Gastrocnemius medialis (tissue), 4 donors: ENCODE data around the gene FAM124A. TPM values are rescaled to one million over a fixed set of nuclear protein-coding genes. Genes with fewer than 3 reads are reported as not detected.

Source experiments
- ATAC-seq, 2 donors: fragments of 150-250 bp; one replicate each; pipeline ENCODE4 v1.9.1; 2016
- DNase-seq, 2 donors: peaks; one replicate each; pipeline ENCODE4 v3.0.0-alpha.2; 2019
- H3K27ac ChIP-seq, 4 donors: fragments of 200-600 bp; sonication (generic); 1 replicate in 1 of 4; 2 replicates in 3 of 4; pipeline ENCODE4 v1.5.1; 2016 to 2018; ENCODE audit warnings: mild to moderate bottlenecking in 2 of 4, moderate library complexity in 1 of 4
- H3K27me3 ChIP-seq, 3 donors: fragments of 200-600 bp; sonication (generic) in 2 of 3; 1 replicate in 1 of 3; 2 replicates in 2 of 3; pipeline versions ENCODE4 v1.5.1 to v1.6.0; 2016 to 2019; ENCODE audit warnings: mild to moderate bottlenecking in 1 of 3, moderate library complexity in 1 of 3
- H3K36me3 ChIP-seq, 2 donors: fragments of 200-600 bp; sonication (generic) in 1 of 2; one replicate each; pipeline ENCODE4 v1.5.1; 2017 to 2018
- H3K4me1 ChIP-seq, 2 donors: fragments of 200-600 bp; sonication (generic) in 1 of 2; one replicate each; pipeline ENCODE4 v1.5.1; 2016 to 2017; ENCODE audit warnings: mild to moderate bottlenecking in 2 of 2
- H3K4me3 ChIP-seq, 4 donors: fragments of 200-600 bp; sonication (generic) in 3 of 4; 1 replicate in 1 of 4; 2 replicates in 3 of 4; pipeline ENCODE4 v1.5.1; 2016 to 2019; ENCODE audit warnings: mild to moderate bottlenecking in 2 of 4
- H3K9me3 ChIP-seq, 3 donors: fragments of 200-600 bp; sonication (generic) in 2 of 3; 1 replicate in 1 of 3; 2 replicates in 2 of 3; pipeline ENCODE4 v1.5.1; 2016 to 2019
- CTCF ChIP-seq, 5 experiments: fragments of 450-650 bp in 3 of 5; fragments of 200-600 bp in 2 of 5; sonication (generic) in 2 of 5; IDR thresholded peaks in 4 of 5; conservative IDR thresholded peaks in 1 of 5; 1 replicate in 4 of 5; 2 replicates in 1 of 5; pipeline ENCODE4 v1.5.1; 2016 to 2019; ENCODE audit warnings: antibody characterized with exemption in 5 of 5, mild to moderate bottlenecking in 3 of 5, moderate library complexity in 3 of 5
- POLR2A ChIP-seq, 2 donors: fragments of 450-650 bp; IDR thresholded peaks; one replicate each; pipeline ENCODE4 v1.6.1; 2017; ENCODE audit warnings: antibody characterized with exemption in 2 of 2, mild to moderate bottlenecking in 2 of 2, moderate library complexity in 2 of 2
- in situ Hi-C, 4 donors: fragments of 200-750 bp; cut with MboI; loops; one replicate each; pipeline versions ENCODE4 v1.15.0 to v1.8.0; 2017; ENCODE audit warnings: low sequenced_read_pairs in 4 of 4
- intact Hi-C: fragments of 100-400 bp; cut with DNase I; formaldehyde crosslinking; loops from one replicate; pipeline ENCODE4 v1.15.1; 2023; ENCODE audit warnings: low total_unique reads
- total RNA-seq, 4 donors: library from RNA; depleted of rRNA; stranded (reverse); fragments of >200 nt; gene quantifications; one replicate each; pipeline versions ENCODE4 v1.1.0 to v1.2.3, GENCODE V29; 2016

The FAM124A gene
- total RNA-seq, 4 donors from 2014 or later = 0.66 to 2.0 (median 0.81) TPM

DNA sequence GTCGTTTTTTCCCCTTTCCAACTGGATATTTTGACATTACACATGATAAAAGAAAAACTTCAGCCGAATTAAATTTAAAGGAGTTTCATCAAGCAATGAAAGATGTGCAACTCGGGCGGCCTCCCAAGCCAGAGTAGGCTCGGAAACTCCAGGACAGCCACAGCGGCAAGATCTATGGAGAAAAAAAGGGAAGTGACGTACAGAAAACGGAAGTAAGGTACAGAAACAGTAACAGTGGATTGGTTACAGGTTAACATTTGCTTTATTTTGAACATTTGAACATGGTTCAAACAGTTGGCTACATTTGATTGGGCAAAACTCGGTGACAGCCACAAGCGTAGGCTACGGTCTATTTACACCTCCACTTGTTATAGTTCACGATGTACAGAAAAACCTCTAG, 30.5 kb upstream of the FAM124A start:
- Histone ChIP-seq H3K27me3 (no peaks in the 10 kb centered on the region), H3K4me3 (no peak overlapping the region), H3K9me3 (no peaks in the 10 kb centered on the region), H3K36me3 (no peaks in the 10 kb centered on the region), H3K4me1 (no peaks in the 10 kb centered on the region), H3K27ac (no peak overlapping the region)
- DNase-seq = no peak
- intact Hi-C loops = no loop called here
- no peak for ATAC-seq
- TF ChIP-seq CTCF (IDR thresholded peaks at IDR 0.05 in 4 of 5, conservative IDR thresholded peaks at IDR 0.05 in 1 of 5) (no peak), POLR2A (IDR thresholded peaks at IDR 0.05) (no peak)
- in situ Hi-C loops = no loop called here

- intact Hi-C loops = no loop called here
- DNase-seq = no peak
Measured at GRCh38 chr13:51192348-51192747, 29.9 kb upstream of the FAM124A start.

DNA sequence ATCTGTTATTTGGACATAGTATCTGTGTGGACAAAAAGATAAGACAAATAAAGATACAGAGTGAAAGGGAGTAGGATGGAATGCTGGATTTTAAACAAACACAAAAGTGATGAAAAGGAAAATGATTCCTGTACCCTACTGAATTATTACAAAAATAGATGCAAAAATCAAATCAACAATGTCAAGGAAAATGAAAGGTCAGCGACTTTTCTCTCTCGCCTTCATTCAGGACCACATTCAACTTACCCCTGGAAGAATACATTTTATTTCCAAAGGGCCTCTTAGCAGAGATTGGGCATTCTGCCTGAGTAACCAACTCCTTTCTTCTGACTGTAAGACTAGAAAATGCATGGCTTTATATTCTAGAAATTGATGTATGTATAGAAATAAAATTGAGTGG, 28.8 kb upstream of the FAM124A start:
- H3K36me3 ChIP-seq = no peaks in the 10 kb centered on the region
- H3K9me3 ChIP-seq = no peaks in the 10 kb centered on the region
- intact Hi-C loops (no loop called here), in situ Hi-C loops (no loop called here)
- no peaks in the 10 kb centered on the region for H3K4me1 ChIP-seq
- no peak for ATAC-seq
- DNase-seq = no peak
- H3K4me3 ChIP-seq = no peak overlapping the region
- no peaks in the 10 kb centered on the region for H3K27me3 ChIP-seq
- no peak overlapping the region for H3K27ac ChIP-seq
- TF ChIP-seq POLR2A (IDR thresholded peaks at IDR 0.05) (no peak), CTCF (IDR thresholded peaks at IDR 0.05 in 4 of 5, conservative IDR thresholded peaks at IDR 0.05 in 1 of 5) (no peak)

More at GRCh38 chr13:51192348-51192747, 29.9 kb upstream of the FAM124A start:
- no peak for ATAC-seq
- in situ Hi-C loops = no loop called here
- H3K4me3 ChIP-seq = no peak overlapping the region
- H3K4me1 ChIP-seq = no peaks in the 10 kb centered on the region
- no peaks in the 10 kb centered on the region for H3K36me3 ChIP-seq
- no peaks in the 10 kb centered on the region for H3K9me3 ChIP-seq
- H3K27me3 ChIP-seq = no peaks in the 10 kb centered on the region
- no peak for TF ChIP-seq CTCF (IDR thresholded peaks at IDR 0.05 in 4 of 5, conservative IDR thresholded peaks at IDR 0.05 in 1 of 5)
- no peak for TF ChIP-seq POLR2A (IDR thresholded peaks at IDR 0.05)
- H3K27ac ChIP-seq = no peak overlapping the region

- Histone ChIP-seq H3K27me3 (no peaks in the 10 kb centered on the region), H3K9me3 (no peaks in the 10 kb centered on the region), H3K36me3 (no peaks in the 10 kb centered on the region), H3K4me1 (no peaks in the 10 kb centered on the region), H3K27ac (no peak overlapping the region), H3K4me3 (no peak overlapping the region)
- no peak for DNase-seq
- in situ Hi-C loops (no loop called here), intact Hi-C loops (no loop called here)
- TF ChIP-seq POLR2A (IDR thresholded peaks at IDR 0.05) = no peak
- no peak for TF ChIP-seq CTCF (IDR thresholded peaks at IDR 0.05 in 4 of 5, conservative IDR thresholded peaks at IDR 0.05 in 1 of 5)
- ATAC-seq = no peak
Measured at GRCh38 chr13:51194942-51195341, 27.3 kb upstream of the FAM124A start.

- Histone ChIP-seq H3K36me3 (no peaks in the 10 kb centered on the region), H3K27ac (no peak overlapping the region), H3K27me3 (no peaks in the 10 kb centered on the region), H3K9me3 (no peaks in the 10 kb centered on the region), H3K4me1 (no peaks in the 10 kb centered on the region), H3K4me3 (no peak overlapping the region)
- ATAC-seq = no peak
- no peak for DNase-seq
- in situ Hi-C loops = no loop called here
- TF ChIP-seq CTCF (IDR thresholded peaks at IDR 0.05 in 4 of 5, conservative IDR thresholded peaks at IDR 0.05 in 1 of 5) (no peak), POLR2A (IDR thresholded peaks at IDR 0.05) (no peak)
- intact Hi-C loops = no loop called here
Measured at GRCh38 chr13:51201886-51202285, 20.3 kb upstream of the FAM124A start.
